ENCODE measurements around the gene IFT25.
A peak's percentile ranks its signal among the peaks of the same experiment; 100 is the strongest.

IFT25 gene

GRCh38 chr1:53957194-53957818 lies 11.8 kb upstream of the IFT25 start:
- DNase-seq, result no peak

- DNase-seq, result no peak
These were observed 11.0 kb upstream of the IFT25 start for GRCh38 chr1:53956308-53957168.

- no peak for DNase-seq
These were observed 8.6 kb upstream of the IFT25 start for GRCh38 chr1:53954128-53954527.

GRCh38 chr1:53951697-53952096 lies 6.2 kb upstream of the IFT25 start:
- DNase-seq, result no peak

GRCh38 chr1:53949023-53949990 lies 3.8 kb upstream of the IFT25 start:
- DNase-seq, result peak in 11 of 58 donors; percentile 5 to 45 (median 11)

GRCh38 chr1:53948291-53948690 lies 2.8 kb upstream of the IFT25 start:
- DNase-seq, result no peak

GRCh38 chr1:53947172-53947907 lies 1.8 kb upstream of the IFT25 start:
- DNase-seq, result no peak

GRCh38 chr1:53946252-53947171 lies 1.0 kb upstream of the IFT25 start, which contains the start of gene LRRC42:
TSS of gene LRRC42 (plus strand) at chr1:53946350. CDS start at chr1:53952000, 5,650 bp downstream.
- peak in 9 of 58 donors; percentile 44 to 97 (median 93) for DNase-seq

- DNase-seq, result no peak
These were observed 391 bp downstream of the IFT25 start for GRCh38 chr1:53945183-53945432.

GRCh38 chr1:53944469-53945182 lies 873 bp downstream of the IFT25 start:
- no peak for DNase-seq

- DNase-seq, result no peak
These were observed 1.9 kb downstream of the IFT25 start for GRCh38 chr1:53943490-53944043.

GRCh38 chr1:53943090-53943489 lies 2.4 kb downstream of the IFT25 start:
- DNase-seq, result no peak

- no peak for DNase-seq
These were observed 3.2 kb downstream of the IFT25 start for GRCh38 chr1:53942127-53942957.

- no peak for DNase-seq
These were observed 7.2 kb downstream of the IFT25 start for GRCh38 chr1:53938136-53938830.

GRCh38 chr1:53936430-53936829 lies 9.1 kb downstream of the IFT25 start:
- no peak for DNase-seq

GRCh38 chr1:53934170-53934765 lies 11.2 kb downstream of the IFT25 start:
- DNase-seq, result no peak

GRCh38 chr1:53931523-53931922 lies 14.0 kb downstream of the IFT25 start:
- no peak for DNase-seq

Data from anterior cingulate cortex (tissue), 58 donors.